Neural progenitor cell (in vitro differentiated cells): ENCODE results near the gene ANKS3.

ENCODE experiments used
- CTCF ChIP-seq: fragments of 200-600 bp; sonication (generic); IDR thresholded peaks from 2 replicates; pipeline ENCODE4 v1.5.1; 2017; ENCODE audit warnings: antibody characterized with exemption, mild to moderate bottlenecking
- EZH2phosphoT487 ChIP-seq: fragments of 200-600 bp; sonication (generic); IDR thresholded peaks from 2 replicates; pipeline ENCODE4 v1.6.1; 2017; ENCODE audit warnings: antibody characterized with exemption

- TF ChIP-seq CTCF = no peak
- TF ChIP-seq EZH2phosphoT487 = no peak
Measured at GRCh38 chr16:4655801-4656200, 78.3 kb downstream of the ANKS3 start.
